ENCODE data around the gene RASL10A. TPM values are rescaled to one million over a fixed set of nuclear protein-coding genes. Genes with fewer than 3 reads are reported as not detected.

The RASL10A gene
- total and polyA plus RNA-seq, 7 experiments from 2014 or later, result 0.32 to 1.7 (median 0.89) TPM; not detected in 3

GRCh38 chr22:29325785-29326315 is 10.4 kb upstream of the RASL10A start:
- Histone ChIP-seq H3K4me1 (ENCODE audit: control insufficient read depth in 2 of 2, insufficient read depth in 2 of 2, low read length in 2 of 2) (no peaks in the 10 kb centered on the region), H3K36me3 (ENCODE audit: control insufficient read depth in 2 of 3, insufficient read depth in 3 of 3, low read length in 3 of 3) (peaks cover 0 to 46% (median 0%) of the 10 kb centered on the region in 3 experiments), H3K4me3 (ENCODE audit: low read length) (no peak overlapping the region), H3K27me3 (ENCODE audit: control insufficient read depth in 2 of 2, insufficient read depth in 2 of 2, low read length in 2 of 2) (no peaks in the 10 kb centered on the region), H3K27ac (ENCODE audit: low read depth, low read length) (no peak overlapping the region), H3K9me3 (ENCODE audit: control insufficient read depth in 2 of 3, low read length in 3 of 3) (no peaks in the 10 kb centered on the region)
- Mint-ChIP-seq H3K4me1 (peaks cover 0 to 7% (median 0%) of the 10 kb centered on the region in 7 donors), H3K27me3 (no peaks in the 10 kb centered on the region), H3K9me3 (no peaks in the 10 kb centered on the region), H3K27ac (no peak overlapping the region), H3K4me3 (no peak overlapping the region), H3K36me3 (peaks cover 0 to 8% (median 0%) of the 10 kb centered on the region in 5 donors)
- ATAC-seq (no peak), DNase-seq (no peak)
- intact Hi-C loops (cut with micrococcal nuclease), result no loop called here
- CTCF ChIA-PET, result no interaction called here
- POLR2A ChIA-PET, result no interaction called here

- Mint-ChIP-seq H3K27me3 (no peaks in the 10 kb centered on the region), H3K4me3 (no peak overlapping the region), H3K9me3 (no peaks in the 10 kb centered on the region), H3K4me1 (peaks cover 0 to 7% (median 0%) of the 10 kb centered on the region in 7 donors), H3K27ac (no peak overlapping the region), H3K36me3 (peaks cover 0 to 8% (median 0%) of the 10 kb centered on the region in 5 donors)
- ChIA-PET POLR2A (no interaction called here), CTCF (no interaction called here)
- Histone ChIP-seq H3K9me3 (ENCODE audit: control insufficient read depth in 2 of 3, low read length in 3 of 3) (no peaks in the 10 kb centered on the region), H3K36me3 (ENCODE audit: control insufficient read depth in 2 of 3, insufficient read depth in 3 of 3, low read length in 3 of 3) (peaks cover 0 to 41% (median 0%) of the 10 kb centered on the region in 3 experiments), H3K4me3 (ENCODE audit: low read length) (no peak overlapping the region), H3K27ac (ENCODE audit: low read depth, low read length) (no peak overlapping the region), H3K4me1 (ENCODE audit: control insufficient read depth in 2 of 2, insufficient read depth in 2 of 2, low read length in 2 of 2) (no peaks in the 10 kb centered on the region), H3K27me3 (ENCODE audit: control insufficient read depth in 2 of 2, insufficient read depth in 2 of 2, low read length in 2 of 2) (no peaks in the 10 kb centered on the region)
- intact Hi-C loops (cut with micrococcal nuclease), result no loop called here
- ATAC-seq (no peak), DNase-seq (no peak)
Observed at GRCh38 chr22:29325356-29325755, 9.9 kb upstream of the RASL10A start.

- H3K27ac Mint-ChIP-seq, result no peak overlapping the region
- Histone ChIP-seq H3K4me1 (ENCODE audit: control insufficient read depth in 2 of 2, insufficient read depth in 2 of 2, low read length in 2 of 2) (no peaks in the 10 kb centered on the region), H3K27ac (ENCODE audit: low read depth, low read length) (no peak overlapping the region), H3K27me3 (ENCODE audit: control insufficient read depth in 2 of 2, insufficient read depth in 2 of 2, low read length in 2 of 2) (no peaks in the 10 kb centered on the region), H3K36me3 (ENCODE audit: control insufficient read depth in 2 of 3, insufficient read depth in 3 of 3, low read length in 3 of 3) (peaks cover 0 to 24% (median 0%) of the 10 kb centered on the region in 3 experiments), H3K4me3 (ENCODE audit: low read length) (no peak overlapping the region), H3K9me3 (ENCODE audit: control insufficient read depth in 2 of 3, low read length in 3 of 3) (no peaks in the 10 kb centered on the region)
- H3K9me3 Mint-ChIP-seq, result no peaks in the 10 kb centered on the region
- POLR2A ChIA-PET, result no interaction called here
- ATAC-seq (no peak), DNase-seq (no peak)
- peaks cover 0 to 8% (median 0%) of the 10 kb centered on the region in 5 donors for H3K36me3 Mint-ChIP-seq
- H3K27me3 Mint-ChIP-seq, result no peaks in the 10 kb centered on the region
- intact Hi-C loops (cut with micrococcal nuclease), result no loop called here
- H3K4me1 Mint-ChIP-seq, result peaks cover 0 to 7% (median 0%) of the 10 kb centered on the region in 7 donors
- no peak overlapping the region for H3K4me3 Mint-ChIP-seq
- CTCF ChIA-PET, result no interaction called here
Observed at GRCh38 chr22:29323641-29324040, 8.1 kb upstream of the RASL10A start.

GRCh38 chr22:29320546-29320945 is 5.0 kb upstream of the RASL10A start:
- no peak for ATAC-seq
- H3K9me3 ChIP-seq (ENCODE audit: control insufficient read depth in 2 of 3, low read length in 3 of 3), result no peaks in the 10 kb centered on the region
- CTCF ChIA-PET, result no interaction called here

GRCh38 chr22:29319072-29319471 is 3.6 kb upstream of the RASL10A start:
- peaks cover 8 to 30% (median 18%) of the 10 kb centered on the region in 5 donors for H3K27me3 Mint-ChIP-seq
- POLR2A ChIA-PET, result interaction anchor here (1.0 kb wide), 1 partner anchor 48 kb away, joined by 3 read pairs; no protein-coding TSS in a partner anchor
- ATAC-seq (no peak), DNase-seq (no peak)
- Histone ChIP-seq H3K4me3 (ENCODE audit: low read length) (no peak overlapping the region), H3K9me3 (ENCODE audit: control insufficient read depth in 2 of 3, low read length in 3 of 3) (no peaks in the 10 kb centered on the region), H3K36me3 (ENCODE audit: control insufficient read depth in 2 of 3, insufficient read depth in 3 of 3, low read length in 3 of 3) (no peaks in the 10 kb centered on the region), H3K27ac (ENCODE audit: low read depth, low read length) (no peak overlapping the region), H3K27me3 (ENCODE audit: control insufficient read depth in 2 of 2, insufficient read depth in 2 of 2, low read length in 2 of 2) (peaks cover 0 to 10% of the 10 kb centered on the region in 2 donors), H3K4me1 (ENCODE audit: control insufficient read depth in 2 of 2, insufficient read depth in 2 of 2, low read length in 2 of 2) (peaks cover 0 to 9% of the 10 kb centered on the region in 2 donors)
- no peak overlapping the region for H3K4me3 Mint-ChIP-seq
- H3K36me3 Mint-ChIP-seq, result peaks cover 0 to 3% (median 0%) of the 10 kb centered on the region in 5 donors
- no peak overlapping the region for H3K27ac Mint-ChIP-seq
- H3K4me1 Mint-ChIP-seq, result peaks cover 7 to 18% (median 9%) of the 10 kb centered on the region in 7 donors
- peaks cover 0 to 2% (median 0%) of the 10 kb centered on the region in 11 donors for H3K9me3 Mint-ChIP-seq
- CTCF ChIA-PET, result no interaction called here
- intact Hi-C loops (cut with micrococcal nuclease), result no loop called here

More at GRCh38 chr22:29320546-29320945, 5.0 kb upstream of the RASL10A start:
- no peaks in the 10 kb centered on the region for H3K4me1 ChIP-seq (ENCODE audit: control insufficient read depth in 2 of 2, insufficient read depth in 2 of 2, low read length in 2 of 2)
- no peak for DNase-seq
- intact Hi-C loops (cut with micrococcal nuclease), result no loop called here
- no peak overlapping the region for H3K4me3 Mint-ChIP-seq
- peaks cover 0 to 11% (median 3%) of the 10 kb centered on the region in 7 donors for H3K4me1 Mint-ChIP-seq
- H3K27me3 ChIP-seq (ENCODE audit: control insufficient read depth in 2 of 2, insufficient read depth in 2 of 2, low read length in 2 of 2), result peaks cover 0 to 4% of the 10 kb centered on the region in 2 donors
- no peak overlapping the region for H3K27ac ChIP-seq (ENCODE audit: low read depth, low read length)
- H3K27me3 Mint-ChIP-seq, result peaks cover 0 to 22% (median 12%) of the 10 kb centered on the region in 5 donors
- no peak overlapping the region for H3K4me3 ChIP-seq (ENCODE audit: low read length)
- peaks cover 0 to 3% (median 0%) of the 10 kb centered on the region in 5 donors for H3K36me3 Mint-ChIP-seq
- POLR2A ChIA-PET, result no interaction called here
- no peak overlapping the region for H3K27ac Mint-ChIP-seq
- no peaks in the 10 kb centered on the region for H3K9me3 Mint-ChIP-seq
- no peaks in the 10 kb centered on the region for H3K36me3 ChIP-seq (ENCODE audit: control insufficient read depth in 2 of 3, insufficient read depth in 3 of 3, low read length in 3 of 3)

GRCh38 chr22:29317827-29318454 is 2.4 kb upstream of the RASL10A start:
- POLR2A ChIA-PET, result interaction anchor here (1.0 kb wide), 1 partner anchor 46 kb away, joined by 3 read pairs; no protein-coding TSS in a partner anchor
- Histone ChIP-seq H3K27ac (ENCODE audit: low read depth, low read length) (no peak overlapping the region), H3K4me1 (ENCODE audit: control insufficient read depth in 2 of 2, insufficient read depth in 2 of 2, low read length in 2 of 2) (peaks cover 0 to 13% of the 10 kb centered on the region in 2 donors), H3K27me3 (ENCODE audit: control insufficient read depth in 2 of 2, insufficient read depth in 2 of 2, low read length in 2 of 2) (peaks cover 0 to 21% of the 10 kb centered on the region in 2 donors), H3K4me3 (ENCODE audit: low read length) (no peak overlapping the region), H3K9me3 (ENCODE audit: control insufficient read depth in 2 of 3, low read length in 3 of 3) (no peaks in the 10 kb centered on the region), H3K36me3 (ENCODE audit: control insufficient read depth in 2 of 3, insufficient read depth in 3 of 3, low read length in 3 of 3) (no peaks in the 10 kb centered on the region)
- intact Hi-C loops (cut with micrococcal nuclease), result no loop called here
- Mint-ChIP-seq H3K4me3 (no peak overlapping the region), H3K4me1 (peaks cover 11 to 24% (median 15%) of the 10 kb centered on the region in 7 donors), H3K27me3 (peaks cover 19 to 42% (median 25%) of the 10 kb centered on the region in 5 donors), H3K9me3 (peaks cover 0 to 2% (median 0%) of the 10 kb centered on the region in 11 donors), H3K36me3 (peaks cover 0 to 3% (median 0%) of the 10 kb centered on the region in 5 donors), H3K27ac (no peak overlapping the region)
- DNase-seq, result no peak
- CTCF ChIA-PET, result interaction anchor here (0.5 kb wide), 1 partner anchor 69 kb away, joined by 3 read pairs; no protein-coding TSS in a partner anchor
- ATAC-seq, result no peak

Measured in naive thymus-derived CD4-positive, alpha-beta T cell (primary cell).